Heart right ventricle (tissue), 16 donors: ENCODE data around the gene HSPA1L. TPM values are rescaled to one million over a fixed set of nuclear protein-coding genes. Genes with fewer than 3 reads are reported as not detected.

Source experiments
- ATAC-seq, 8 donors: fragments of 200-7000 bp; cut with Tn5 transposase; one replicate each; pipeline ENCODE4 v1.9.1; 2020; ENCODE audit warnings: mild to moderate bottlenecking in 8 of 8, moderate library complexity in 8 of 8, moderate number of reproducible peaks in 1 of 8
- DNase-seq, 2 donors: peaks; one replicate each; pipeline ENCODE4 v3.0.0-alpha.2; 2020
- H3K27ac ChIP-seq, 10 donors: fragments of 200-600 bp; sonication (generic) in 2 of 10; one replicate each; pipeline versions ENCODE4 v1.5.0 to v1.8.0; 2020 to 2022; ENCODE audit warnings: mild to moderate bottlenecking in 3 of 10
- H3K27me3 ChIP-seq, 7 donors: fragments of 200-600 bp; one replicate each; pipeline ENCODE4 v1.8.0; 2021 to 2022; ENCODE audit warnings: mild to moderate bottlenecking in 2 of 7
- H3K36me3 ChIP-seq, 9 donors: fragments of 200-600 bp; sonication (generic) in 1 of 9; one replicate each; pipeline versions ENCODE4 v1.5.0 to v1.8.0; 2020 to 2022; ENCODE audit warnings: mild to moderate bottlenecking in 2 of 9
- H3K4me1 ChIP-seq, 9 donors: fragments of 200-600 bp; sonication (generic) in 1 of 9; one replicate each; pipeline versions ENCODE4 v1.5.0 to v1.8.0; 2020 to 2022; ENCODE audit warnings: mild to moderate bottlenecking in 4 of 9
- H3K4me3 ChIP-seq, 10 donors: fragments of 200-600 bp; sonication (generic) in 2 of 10; one replicate each; pipeline versions ENCODE4 v1.5.0 to v1.8.0; 2020 to 2022; ENCODE audit warnings: mild to moderate bottlenecking in 7 of 10, moderate library complexity in 2 of 10
- H3K9me3 ChIP-seq, 11 donors: fragments of 200-600 bp in 10 of 11; sonication (generic) in 2 of 11; one replicate each; pipeline versions ENCODE4 v1.5.0 to v1.8.0; 2013 to 2022; ENCODE audit warnings: mild to moderate bottlenecking in 2 of 11, control low read depth in 1 of 11, moderate library complexity in 1 of 11
- whole genome bisulfite sequencing, 2 donors: extraction: QIAGEN DNeasy Blood & Tissue Kit; methylation state at CpG; one replicate each; pipeline ENCODE4 v1.1.7; 2013; ENCODE audit warnings: inconsistent platforms in 1 of 2; 5-methylcytosine and 5-hydroxymethylcytosine counted together
- intact Hi-C, 10 donors: fragments of 100-400 bp; cut with DNase I; formaldehyde crosslinking; loops; one replicate each; pipeline versions ENCODE4 v1.11.1 to v1.14.2; 2022
- polyA plus RNA-seq, 2 donors: library from polyadenylated mRNA; stranded (reverse); fragments of 200-250 nt; gene quantifications; one replicate each; pipeline ENCODE4 v1.2.3, GENCODE V29; 2013
- total RNA-seq, 10 donors: library from RNA; stranded (reverse); fragmentation: NEBNext Ultra II Directional in 3 of 10; extraction: Animal tissue kit (Norgen Biotek cat#: 25700) in 3 of 10; gene quantifications; one replicate each; pipeline versions ENCODE4 v1.2.1 to v1.2.4, GENCODE V29; 2021 to 2023
- TF ChIP-seq, protein P1 (sequence below), 9 donors: fragments of 200-600 bp; sonication (generic) in 2 of 9; IDR thresholded peaks; one replicate each; pipeline versions ENCODE4 v1.5.0 to v1.8.0; 2021 to 2022; ENCODE audit warnings: antibody characterized with exemption in 9 of 9, mild to moderate bottlenecking in 5 of 9, moderate library complexity in 1 of 9
- donor health status: Arrhythmogenic right ventricular cardiomyopathy.
- donor health status: ischemic (EF 13 %, LVEDD 7.1; RV severe dilation, severe dysfunction).
- donor health status: healthy with polysubstance abuse.
- donor health status: DM: no; HTN: yes; CAD: no.
- donor health status: DM: no; HTN: no; CAD: no.
- donor health status: ischemic (EF 25% LVEDD 6.9; RV normal size, moderate dysfunction).
- donor health status: ischemic (EF 25% LVEDD 5.7; RV mildly dilated, moderate dysfunction).
- donor health status: healthy.
- donor health status: DM: yes; HTN: yes; CAD: no.
- donor health status: Ischemic cardiomyopathy.
- donor health status: ischemic (EF 35%, LVEDD 5.7; RV mildly dilated, moderate dysfunction).
- donor health status: nonischemic (EF 11% LVEDD 7.7; RV severe dilation, severe dysfunction).
- donor health status: DM: yes; HTN: yes; CAD: no.
- donor health status: PGD.
- donor health status: ischemic (EF 29% LVEDD 5.4; RV normal size, mild dysfunction).
- donor health status: nonischemic (EF 23%, LVEDD 6.1; RV moderate dilation, normal function).

Gene HSPA1L
- total and polyA plus RNA-seq, 12 donors: 0.80 to 2.9 (median 1.8) TPM

DNA sequence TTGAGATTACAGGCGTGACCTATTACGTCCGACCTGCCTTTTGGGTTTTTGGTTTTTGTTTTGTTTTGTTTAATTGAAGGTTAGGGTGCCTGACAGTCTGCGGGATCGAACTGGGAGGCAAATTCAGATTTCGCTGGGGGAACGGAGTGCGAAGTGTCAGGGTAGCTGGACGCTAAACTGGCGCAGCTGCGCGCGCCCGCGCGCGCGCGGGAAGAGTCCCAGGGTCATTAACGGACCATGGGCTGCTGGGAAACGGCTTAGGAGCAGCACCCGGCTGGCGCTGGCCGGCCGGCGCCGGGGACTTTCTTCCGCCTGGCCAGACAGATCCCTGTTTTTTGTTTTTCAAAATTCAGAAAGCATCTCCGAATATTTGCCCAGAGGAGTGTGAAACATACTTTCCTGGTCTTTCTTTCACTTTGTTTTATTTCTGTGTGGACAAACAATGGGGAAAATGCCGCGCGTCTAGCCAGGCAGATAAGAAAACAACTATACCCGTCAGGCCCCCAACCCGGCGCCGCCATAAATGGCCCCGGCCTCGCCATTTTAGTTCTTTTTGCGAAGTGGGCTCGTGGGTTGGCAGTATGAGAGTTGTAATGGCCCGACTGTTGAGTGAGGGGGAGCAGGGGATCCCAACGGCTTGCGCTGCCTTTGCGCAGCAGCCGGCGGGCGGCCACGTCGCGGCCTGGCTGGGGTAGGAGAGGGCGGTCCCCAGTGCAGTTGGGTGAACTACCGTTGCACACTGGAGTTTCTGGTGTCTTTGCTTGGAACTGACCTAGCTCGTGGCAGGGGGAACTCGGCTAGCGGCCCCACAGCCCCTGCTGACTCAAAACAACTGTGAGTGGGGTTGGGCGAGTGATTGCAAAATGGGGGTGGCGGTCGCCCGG lies 19.5 kb upstream of the HSPA1L start:
- intact Hi-C loops: loop anchor here (2.0 to 10.0 kb wide), 16 partner anchors 28 to 290 kb away; partner anchors contain the start of genes LY6G5C (in 7 of the 10), VWA7 (in 4 of the 10), CLIC1 (in 3 of the 10) and DDAH2 (in 3 of the 10)
- H3K27me3 ChIP-seq: no peaks in the 10 kb centered on the region
- no peaks in the 10 kb centered on the region for H3K9me3 ChIP-seq
- 0 to 1% methylated on average over 59 of the region's 59 CpGs for WGBS, 2 donors
- H3K4me1 ChIP-seq: peaks cover 27 to 79% (median 62%) of the 10 kb centered on the region in 9 donors
- peak overlapping the region; percentile 89 to 98 (median 96) for H3K27ac ChIP-seq
- peaks cover 0 to 37% (median 29%) of the 10 kb centered on the region in 9 donors for H3K36me3 ChIP-seq
- peak overlapping the region; percentile 84 to 100 (median 93) for H3K4me3 ChIP-seq
- peak; percentile 87 to 95 (median 93) for ATAC-seq
- DNase-seq: peak; percentile 90
- TF ChIP-seq, protein P1, sequence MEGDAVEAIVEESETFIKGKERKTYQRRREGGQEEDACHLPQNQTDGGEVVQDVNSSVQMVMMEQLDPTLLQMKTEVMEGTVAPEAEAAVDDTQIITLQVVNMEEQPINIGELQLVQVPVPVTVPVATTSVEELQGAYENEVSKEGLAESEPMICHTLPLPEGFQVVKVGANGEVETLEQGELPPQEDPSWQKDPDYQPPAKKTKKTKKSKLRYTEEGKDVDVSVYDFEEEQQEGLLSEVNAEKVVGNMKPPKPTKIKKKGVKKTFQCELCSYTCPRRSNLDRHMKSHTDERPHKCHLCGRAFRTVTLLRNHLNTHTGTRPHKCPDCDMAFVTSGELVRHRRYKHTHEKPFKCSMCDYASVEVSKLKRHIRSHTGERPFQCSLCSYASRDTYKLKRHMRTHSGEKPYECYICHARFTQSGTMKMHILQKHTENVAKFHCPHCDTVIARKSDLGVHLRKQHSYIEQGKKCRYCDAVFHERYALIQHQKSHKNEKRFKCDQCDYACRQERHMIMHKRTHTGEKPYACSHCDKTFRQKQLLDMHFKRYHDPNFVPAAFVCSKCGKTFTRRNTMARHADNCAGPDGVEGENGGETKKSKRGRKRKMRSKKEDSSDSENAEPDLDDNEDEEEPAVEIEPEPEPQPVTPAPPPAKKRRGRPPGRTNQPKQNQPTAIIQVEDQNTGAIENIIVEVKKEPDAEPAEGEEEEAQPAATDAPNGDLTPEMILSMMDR (IDR thresholded peaks at IDR 0.05): no peak

DNA sequence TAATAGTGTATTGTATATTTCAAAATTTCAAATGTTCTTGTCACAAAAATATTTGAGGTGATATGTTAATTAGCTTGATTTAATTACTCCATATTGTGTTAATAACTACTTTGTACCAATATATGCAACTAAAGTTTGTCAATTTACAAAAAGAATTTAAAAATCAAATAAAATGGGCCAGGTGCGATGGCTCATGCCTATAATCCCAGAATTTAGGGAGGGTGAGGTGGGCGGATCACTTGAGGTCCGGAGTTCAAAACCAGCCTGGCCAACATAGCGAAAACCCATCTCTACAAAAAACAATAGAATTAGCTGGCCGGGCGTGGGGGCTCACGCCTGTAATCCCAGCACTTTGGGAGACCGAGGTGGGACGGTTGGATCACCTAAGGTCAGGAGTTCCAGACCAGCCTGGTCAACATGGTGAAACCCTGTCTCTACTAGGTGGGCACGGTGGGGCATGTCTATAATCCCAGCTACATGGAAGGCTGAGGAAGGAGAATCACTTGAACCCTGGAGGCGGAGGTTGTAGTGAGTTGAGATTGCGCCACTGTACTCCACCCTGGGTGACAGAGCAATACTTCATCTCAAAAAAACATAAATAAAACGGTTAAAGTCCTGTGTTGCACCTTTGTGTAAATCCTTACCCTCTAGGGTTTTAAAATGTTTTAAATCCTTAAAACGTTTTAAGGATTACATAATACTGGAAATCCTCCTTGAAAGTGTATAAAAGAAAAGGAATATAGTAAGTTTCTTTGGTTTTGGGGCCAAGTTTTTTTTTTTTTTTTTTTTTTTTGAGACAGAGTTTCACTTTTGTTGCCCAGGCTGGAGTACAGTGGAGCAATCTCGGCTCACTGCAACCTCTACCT lies 16.5 kb upstream of the HSPA1L start:
- ATAC-seq: no peak
- intact Hi-C loops: loop anchor here (2.0 to 10.0 kb wide), 13 partner anchors 34 to 287 kb away; partner anchors contain the start of genes LY6G5C (in 6 of the 10), CLIC1 (in 3 of the 10), DDAH2 (in 3 of the 10) and VWA7 (in 3 of the 10)
- Histone ChIP-seq H3K9me3 (no peaks in the 10 kb centered on the region), H3K4me1 (peaks cover 14 to 57% (median 38%) of the 10 kb centered on the region in 9 donors), H3K27ac (peak overlapping the region in 5 of 10 donors; percentile 9 to 98 (median 84)), H3K4me3 (peak overlapping the region in 9 of 10 donors; percentile 46 to 77 (median 68)), H3K36me3 (peaks cover 0 to 6% (median 0%) of the 10 kb centered on the region in 9 donors), H3K27me3 (no peaks in the 10 kb centered on the region)
- TF ChIP-seq, protein P1 (IDR thresholded peaks at IDR 0.05): no peak
- WGBS, 2 donors: 88 to 90% methylated on average over 15 of the region's 15 CpGs
- DNase-seq: no peak

DNA sequence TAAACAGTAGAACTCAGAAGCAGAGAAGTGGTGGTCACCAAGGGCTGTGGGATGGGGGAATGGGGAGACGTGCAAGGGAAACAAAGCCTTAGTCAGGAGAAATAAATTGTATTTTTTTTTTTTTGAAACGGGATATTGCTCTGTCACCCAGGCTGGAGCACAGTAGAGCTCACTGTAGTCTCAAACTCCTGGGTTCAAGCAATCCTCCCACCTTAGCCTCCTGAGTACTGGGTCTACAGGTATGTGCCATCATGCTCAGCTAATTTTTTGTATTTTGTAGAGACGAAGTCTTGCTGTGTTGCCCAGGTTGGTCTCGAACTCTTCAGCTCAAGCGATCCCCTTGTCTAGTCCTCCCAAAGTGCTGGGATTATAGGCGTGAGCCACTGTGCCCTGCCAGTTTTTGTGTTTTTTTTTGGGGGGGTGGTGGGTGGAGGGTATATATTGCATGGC lies 15.8 kb upstream of the HSPA1L start:
- no peaks in the 10 kb centered on the region for H3K27me3 ChIP-seq
- ATAC-seq (no peak), DNase-seq (no peak)
- intact Hi-C loops: loop anchor here (1.0 to 10.0 kb wide), 14 partner anchors 34 to 286 kb away; partner anchors contain the start of genes LY6G5C (in 6 of the 10), CLIC1 (in 3 of the 10), DDAH2 (in 3 of the 10) and VWA7 (in 3 of the 10)
- WGBS, 2 donors: 48 to 61% methylated on average over 6 of the region's 6 CpGs
- H3K36me3 ChIP-seq: peaks cover 0 to under 1% (median 0%) of the 10 kb centered on the region in 9 donors
- H3K9me3 ChIP-seq: no peaks in the 10 kb centered on the region
- H3K4me1 ChIP-seq: peaks cover 13 to 57% (median 38%) of the 10 kb centered on the region in 9 donors
- TF ChIP-seq, protein P1 (IDR thresholded peaks at IDR 0.05): no peak
- peak overlapping the region in 9 of 10 donors; percentile 9 to 98 (median 69) for H3K27ac ChIP-seq
- peak overlapping the region; percentile 46 to 77 (median 68) for H3K4me3 ChIP-seq
